ENCODE results near the gene COL9A2. TPM values are rescaled to one million over a fixed set of nuclear protein-coding genes. Genes with fewer than 3 reads are reported as not detected.

The COL9A2 gene
- total RNA-seq, 4 donors from 2014 or later, result 0.07 to 8.9 TPM; not detected in 2

DNA sequence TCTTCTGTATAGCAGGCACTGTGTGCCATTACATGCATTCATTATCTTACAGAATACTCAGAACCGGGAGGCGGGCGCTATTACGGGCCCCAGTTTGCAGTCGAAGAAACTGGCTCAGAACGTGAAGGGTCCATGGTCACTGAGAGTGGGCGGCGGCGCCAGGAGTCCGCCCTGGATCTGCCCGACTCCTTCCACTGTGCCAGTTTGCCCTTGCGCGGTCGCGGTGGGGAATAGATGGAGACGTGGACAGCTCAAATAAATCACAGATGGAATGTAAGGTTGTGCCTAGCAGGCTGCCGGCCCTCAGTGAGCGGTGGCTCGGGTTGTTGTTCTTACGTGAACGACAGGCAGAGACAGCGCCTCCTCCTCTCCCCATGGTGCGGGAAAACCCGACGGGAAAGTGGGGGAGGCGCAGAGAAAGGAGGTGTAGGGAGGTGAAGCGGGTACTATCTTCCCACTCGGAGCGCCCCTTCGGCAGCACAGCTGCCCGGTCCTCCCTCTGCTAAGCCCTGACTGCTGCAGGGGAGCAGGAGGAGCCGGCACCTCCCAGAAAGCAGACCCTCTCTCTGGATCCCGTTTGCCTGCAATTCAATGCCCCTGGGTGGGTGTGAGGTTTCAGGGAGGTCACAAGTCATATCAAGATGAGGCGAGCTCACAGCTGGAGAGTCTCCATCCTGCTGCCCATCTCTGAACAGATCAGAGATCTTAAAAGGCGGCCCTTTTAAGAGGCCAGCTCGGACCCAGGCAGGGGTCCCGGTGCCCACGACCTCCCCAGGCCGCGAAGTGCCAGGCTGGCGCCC is 1.1 kb downstream of the COL9A2 start:
- H3K27ac ChIP-seq, result no peak overlapping the region
- no peaks in the 10 kb centered on the region for H3K9me3 ChIP-seq
- intact Hi-C loops (cut with DNase I; ENCODE audit: low total_unique reads), result loop anchor here (2.0 to 5.0 kb wide), 2 partner anchors 91 to 163 kb away; no protein-coding TSS in a partner anchor
- in situ Hi-C loops (cut with MboI; ENCODE audit: low sequenced_read_pairs in 4 of 4), result no loop called here
- peaks cover 33 to 47% (median 41%) of the 10 kb centered on the region in 3 donors for H3K27me3 ChIP-seq
- TF ChIP-seq, protein P1, sequence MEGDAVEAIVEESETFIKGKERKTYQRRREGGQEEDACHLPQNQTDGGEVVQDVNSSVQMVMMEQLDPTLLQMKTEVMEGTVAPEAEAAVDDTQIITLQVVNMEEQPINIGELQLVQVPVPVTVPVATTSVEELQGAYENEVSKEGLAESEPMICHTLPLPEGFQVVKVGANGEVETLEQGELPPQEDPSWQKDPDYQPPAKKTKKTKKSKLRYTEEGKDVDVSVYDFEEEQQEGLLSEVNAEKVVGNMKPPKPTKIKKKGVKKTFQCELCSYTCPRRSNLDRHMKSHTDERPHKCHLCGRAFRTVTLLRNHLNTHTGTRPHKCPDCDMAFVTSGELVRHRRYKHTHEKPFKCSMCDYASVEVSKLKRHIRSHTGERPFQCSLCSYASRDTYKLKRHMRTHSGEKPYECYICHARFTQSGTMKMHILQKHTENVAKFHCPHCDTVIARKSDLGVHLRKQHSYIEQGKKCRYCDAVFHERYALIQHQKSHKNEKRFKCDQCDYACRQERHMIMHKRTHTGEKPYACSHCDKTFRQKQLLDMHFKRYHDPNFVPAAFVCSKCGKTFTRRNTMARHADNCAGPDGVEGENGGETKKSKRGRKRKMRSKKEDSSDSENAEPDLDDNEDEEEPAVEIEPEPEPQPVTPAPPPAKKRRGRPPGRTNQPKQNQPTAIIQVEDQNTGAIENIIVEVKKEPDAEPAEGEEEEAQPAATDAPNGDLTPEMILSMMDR (IDR thresholded peaks at IDR 0.05 in 4 of 5, conservative IDR thresholded peaks at IDR 0.05 in 1 of 5), result no peak
- no peak for TF ChIP-seq POLR2A (IDR thresholded peaks at IDR 0.05)
- peak in 1 of 2 donors; percentile 12 for ATAC-seq
- H3K4me1 ChIP-seq, result peaks cover 4 to 8% of the 10 kb centered on the region in 2 donors
- no peak for DNase-seq
- peak overlapping the region; percentile 39 to 60 (median 46) for H3K4me3 ChIP-seq
- H3K36me3 ChIP-seq, result no peaks in the 10 kb centered on the region

- H3K27me3 ChIP-seq, result peaks cover 33 to 43% (median 39%) of the 10 kb centered on the region in 3 donors
- DNase-seq, result peak; percentile 34 to 58
- intact Hi-C loops (cut with DNase I; ENCODE audit: low total_unique reads), result loop anchor here (2.0 to 5.0 kb wide), 2 partner anchors 92 to 163 kb away; no protein-coding TSS in a partner anchor
Observed at GRCh38 chr1:40315239-40315794, 1.8 kb downstream of the COL9A2 start.

DNA sequence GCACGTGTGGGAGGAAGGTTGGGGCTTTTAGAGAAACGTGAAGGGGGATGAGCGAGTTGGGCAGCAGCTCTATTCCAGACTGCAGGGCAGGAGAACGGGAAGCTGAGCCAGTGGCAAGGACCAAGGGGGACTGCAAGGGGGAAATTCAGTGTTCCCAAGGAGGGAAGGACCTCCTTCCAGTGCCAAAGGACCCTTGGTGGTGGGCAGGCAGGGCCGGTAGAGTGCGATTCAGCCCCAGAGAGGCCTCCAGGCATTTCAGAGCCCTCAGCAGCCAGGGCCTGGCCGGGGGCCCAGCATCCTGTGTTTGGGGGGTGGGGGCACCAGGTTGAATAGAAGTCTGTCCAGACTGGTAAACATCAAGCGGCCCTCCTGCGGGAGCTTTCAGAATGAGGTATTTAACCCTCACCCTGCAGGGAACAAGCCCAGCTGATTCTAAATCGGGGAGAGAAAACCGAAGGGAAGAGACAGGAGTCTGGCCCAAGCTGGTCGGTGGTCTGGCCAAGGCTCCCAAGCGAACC is 2.3 kb downstream of the COL9A2 start:
- Histone ChIP-seq H3K9me3 (no peaks in the 10 kb centered on the region), H3K36me3 (no peaks in the 10 kb centered on the region), H3K27me3 (peaks cover 33 to 39% (median 36%) of the 10 kb centered on the region in 3 donors), H3K4me1 (peaks cover 4 to 8% of the 10 kb centered on the region in 2 donors), H3K4me3 (peak overlapping the region in 3 of 4 donors; percentile 46 to 60 (median 47)), H3K27ac (no peak overlapping the region)
- ATAC-seq (no peak), DNase-seq (no peak)
- TF ChIP-seq, protein P1 (IDR thresholded peaks at IDR 0.05 in 4 of 5, conservative IDR thresholded peaks at IDR 0.05 in 1 of 5), result no peak
- no peak for TF ChIP-seq POLR2A (IDR thresholded peaks at IDR 0.05)
- intact Hi-C loops (cut with DNase I; ENCODE audit: low total_unique reads), result loop anchor here (2.0 to 5.0 kb wide), 2 partner anchors 93 to 162 kb away; no protein-coding TSS in a partner anchor
- in situ Hi-C loops (cut with MboI; ENCODE audit: low sequenced_read_pairs in 4 of 4), result no loop called here

More at GRCh38 chr1:40315239-40315794, 1.8 kb downstream of the COL9A2 start:
- ATAC-seq, result peak; percentile 54 to 92
- TF ChIP-seq, protein P1 (IDR thresholded peaks at IDR 0.05 in 4 of 5, conservative IDR thresholded peaks at IDR 0.05 in 1 of 5), result peak; percentile 73 to 90 (median 80)
- TF ChIP-seq POLR2A (IDR thresholded peaks at IDR 0.05), result no peak
- H3K27ac ChIP-seq, result no peak overlapping the region
- peak overlapping the region; percentile 39 to 60 (median 46) for H3K4me3 ChIP-seq
- H3K36me3 ChIP-seq, result no peaks in the 10 kb centered on the region
- in situ Hi-C loops (cut with MboI; ENCODE audit: low sequenced_read_pairs in 4 of 4), result no loop called here
- no peaks in the 10 kb centered on the region for H3K9me3 ChIP-seq
- peaks cover 4 to 8% of the 10 kb centered on the region in 2 donors for H3K4me1 ChIP-seq

DNA sequence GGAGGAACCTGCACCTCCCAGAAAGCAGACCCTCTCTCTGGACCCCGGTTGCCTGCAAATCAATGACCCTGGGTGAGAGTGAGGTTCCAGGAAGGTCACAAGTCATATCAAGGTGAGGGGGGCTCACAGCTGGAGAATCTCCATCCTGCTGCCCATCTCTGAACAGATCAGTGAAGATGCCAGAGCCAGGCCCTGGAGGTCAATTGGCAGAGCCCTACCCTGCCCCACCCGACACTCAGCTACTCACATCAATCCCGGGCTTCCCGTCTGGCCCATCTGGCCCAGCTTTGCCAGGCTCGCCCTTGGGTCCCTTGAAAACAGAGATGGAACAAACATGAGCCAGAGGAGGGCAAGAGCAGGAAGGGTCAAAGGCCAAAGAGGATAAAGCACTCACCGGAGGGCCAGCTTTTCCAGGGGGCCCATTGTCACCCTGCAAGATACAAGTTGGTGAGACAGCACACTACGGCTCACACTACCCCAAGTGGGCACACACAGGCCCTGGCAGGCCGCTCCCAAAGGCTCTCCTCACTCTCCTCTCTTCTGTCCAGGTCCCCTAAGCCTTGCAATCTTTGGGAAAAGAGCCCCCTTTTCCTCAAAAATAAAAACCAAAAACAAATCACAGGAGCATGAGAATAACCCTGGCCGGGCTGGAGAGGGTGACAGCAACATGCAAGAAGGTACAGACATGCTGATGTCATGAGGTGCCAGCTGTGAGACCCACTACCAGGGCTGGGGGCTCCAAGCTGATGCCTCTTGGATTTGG is 2.9 kb downstream of the COL9A2 start:
- intact Hi-C loops (cut with DNase I; ENCODE audit: low total_unique reads), result loop anchor here (2.0 kb wide), 1 partner anchor 161 kb away; no protein-coding TSS in a partner anchor
- Histone ChIP-seq H3K9me3 (no peaks in the 10 kb centered on the region), H3K4me3 (no peak overlapping the region), H3K4me1 (peaks cover 4 to 8% of the 10 kb centered on the region in 2 donors), H3K27me3 (peaks cover 31 to 39% (median 33%) of the 10 kb centered on the region in 3 donors), H3K27ac (no peak overlapping the region), H3K36me3 (no peaks in the 10 kb centered on the region)
- in situ Hi-C loops (cut with MboI; ENCODE audit: low sequenced_read_pairs in 4 of 4), result no loop called here
- ATAC-seq, result no peak
- DNase-seq, result no peak
- no peak for TF ChIP-seq POLR2A (IDR thresholded peaks at IDR 0.05)
- TF ChIP-seq, protein P1 (IDR thresholded peaks at IDR 0.05 in 4 of 5, conservative IDR thresholded peaks at IDR 0.05 in 1 of 5), result no peak
